ENCODE results near the gene XPO6.

- TF ChIP-seq POLR2AphosphoS5 (IDR thresholded peaks at IDR 0.05; ENCODE audit: low read depth) (no peak), CTCF (IDR thresholded peaks at IDR 0.05; ENCODE audit: insufficient read depth, low read length) (no peak), REST (IDR thresholded peaks at IDR 0.05; ENCODE audit: insufficient replicate concordance, low read depth) (no peak), GABPA (IDR thresholded peaks at IDR 0.05; ENCODE audit: low read depth) (no peak)
Measured at GRCh38 chr16:28105297-28105696, 106.5 kb downstream of the XPO6 start.

All from HL-60 (cell line).